ENCODE data around the gene KIF23. TPM values are rescaled to one million over a fixed set of nuclear protein-coding genes. Genes with fewer than 3 reads are reported as not detected.
"Not testable (repeated sequence)": the region's sequence is repeated elsewhere in the genome, so short reads cannot be mapped to it uniquely, and the experiment has no call there.

The KIF23 gene
- total RNA-seq, 1 donor from 2014 or later: 1.3 TPM

DNA sequence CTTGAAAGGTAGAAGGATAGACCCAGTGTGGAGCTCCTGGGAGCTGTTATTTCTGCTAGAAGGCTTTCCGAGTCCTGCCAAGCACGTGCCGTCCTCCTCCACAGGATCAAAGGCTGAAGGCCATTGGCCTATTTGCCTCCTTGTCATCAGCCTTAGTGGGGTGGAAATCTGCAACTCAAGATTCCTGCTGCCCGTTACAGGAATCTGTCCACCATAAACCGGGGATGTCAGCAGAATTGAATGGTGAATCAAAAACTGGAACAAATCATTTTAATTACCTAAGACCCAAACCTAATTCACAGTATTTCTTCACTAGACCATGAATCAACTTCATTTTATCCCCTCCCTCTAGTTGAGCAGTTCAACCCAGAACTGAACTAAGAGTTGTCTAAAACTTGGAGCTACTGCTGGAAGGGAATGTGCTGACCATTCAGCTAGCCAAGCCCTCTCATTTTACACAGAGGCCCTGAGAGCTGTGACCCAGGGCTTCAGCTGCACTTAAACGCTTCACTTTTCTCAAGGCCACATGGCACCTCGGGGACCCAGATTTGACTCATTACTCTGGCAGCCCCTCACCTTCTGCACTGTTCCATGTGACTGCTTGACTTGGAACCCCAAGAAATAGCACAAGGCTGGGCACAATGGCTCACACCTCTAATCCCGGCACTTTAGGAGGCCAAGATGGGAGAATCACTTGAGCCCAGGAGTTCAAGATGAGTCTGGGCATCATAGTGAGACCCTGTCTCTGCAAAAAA is 36.8 kb upstream of the KIF23 start:
- DNase-seq: no peak
- TF ChIP-seq, protein P1, sequence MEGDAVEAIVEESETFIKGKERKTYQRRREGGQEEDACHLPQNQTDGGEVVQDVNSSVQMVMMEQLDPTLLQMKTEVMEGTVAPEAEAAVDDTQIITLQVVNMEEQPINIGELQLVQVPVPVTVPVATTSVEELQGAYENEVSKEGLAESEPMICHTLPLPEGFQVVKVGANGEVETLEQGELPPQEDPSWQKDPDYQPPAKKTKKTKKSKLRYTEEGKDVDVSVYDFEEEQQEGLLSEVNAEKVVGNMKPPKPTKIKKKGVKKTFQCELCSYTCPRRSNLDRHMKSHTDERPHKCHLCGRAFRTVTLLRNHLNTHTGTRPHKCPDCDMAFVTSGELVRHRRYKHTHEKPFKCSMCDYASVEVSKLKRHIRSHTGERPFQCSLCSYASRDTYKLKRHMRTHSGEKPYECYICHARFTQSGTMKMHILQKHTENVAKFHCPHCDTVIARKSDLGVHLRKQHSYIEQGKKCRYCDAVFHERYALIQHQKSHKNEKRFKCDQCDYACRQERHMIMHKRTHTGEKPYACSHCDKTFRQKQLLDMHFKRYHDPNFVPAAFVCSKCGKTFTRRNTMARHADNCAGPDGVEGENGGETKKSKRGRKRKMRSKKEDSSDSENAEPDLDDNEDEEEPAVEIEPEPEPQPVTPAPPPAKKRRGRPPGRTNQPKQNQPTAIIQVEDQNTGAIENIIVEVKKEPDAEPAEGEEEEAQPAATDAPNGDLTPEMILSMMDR (IDR thresholded peaks at IDR 0.05): no peak
- Histone ChIP-seq H3K4me1 (no peaks in the 10 kb centered on the region), H3K4me3 (no peak overlapping the region), H3K36me3 (no peaks in the 10 kb centered on the region), H3K27ac (no peak overlapping the region), H3K27me3 (ENCODE audit: low read depth) (no peaks in the 10 kb centered on the region), H3K9me3 (no peaks in the 10 kb centered on the region)
- intact Hi-C loops (cut with DNase I): no loop called here
- no peak for ATAC-seq

DNA sequence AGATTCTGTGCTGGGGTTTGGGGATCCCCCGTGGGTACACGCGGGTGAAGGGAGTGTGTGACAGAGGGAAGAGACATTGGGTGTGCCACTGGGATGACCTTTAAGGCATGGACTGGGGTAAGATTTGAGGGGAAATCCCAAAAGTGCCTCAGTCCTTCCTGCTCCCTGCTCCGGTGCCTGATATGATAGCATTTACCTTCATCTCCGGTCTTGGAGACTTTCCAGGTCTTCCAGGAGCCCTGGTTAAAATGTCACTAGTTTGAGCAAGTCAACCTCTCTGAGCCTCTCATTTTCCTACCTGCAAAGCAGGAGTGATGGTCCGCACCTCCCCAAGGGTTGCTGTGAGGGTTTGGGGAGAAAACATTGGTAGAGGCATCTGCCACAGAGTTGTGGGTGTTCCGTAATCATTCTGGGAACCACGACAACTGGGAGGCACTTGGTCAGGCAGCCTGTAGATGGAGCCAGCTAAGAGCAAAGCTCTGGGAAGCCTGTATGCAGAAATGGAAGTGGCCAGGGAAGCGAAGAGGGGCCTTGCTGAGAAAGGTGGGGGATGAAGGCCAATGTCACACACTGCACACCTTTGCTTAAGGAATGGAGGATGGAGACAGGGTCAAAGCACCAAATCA is 33.9 kb upstream of the KIF23 start:
- ATAC-seq: peak in 1 of 2 donors; percentile 19
- no peak for DNase-seq
- no peaks in the 10 kb centered on the region for H3K9me3 ChIP-seq
- no peak overlapping the region for H3K27ac ChIP-seq
- no peaks in the 10 kb centered on the region for H3K4me1 ChIP-seq
- no peaks in the 10 kb centered on the region for H3K27me3 ChIP-seq (ENCODE audit: low read depth)
- H3K4me3 ChIP-seq: no peak overlapping the region
- no peaks in the 10 kb centered on the region for H3K36me3 ChIP-seq
- intact Hi-C loops (cut with DNase I): no loop called here
- TF ChIP-seq, protein P1 (IDR thresholded peaks at IDR 0.05): no peak

DNA sequence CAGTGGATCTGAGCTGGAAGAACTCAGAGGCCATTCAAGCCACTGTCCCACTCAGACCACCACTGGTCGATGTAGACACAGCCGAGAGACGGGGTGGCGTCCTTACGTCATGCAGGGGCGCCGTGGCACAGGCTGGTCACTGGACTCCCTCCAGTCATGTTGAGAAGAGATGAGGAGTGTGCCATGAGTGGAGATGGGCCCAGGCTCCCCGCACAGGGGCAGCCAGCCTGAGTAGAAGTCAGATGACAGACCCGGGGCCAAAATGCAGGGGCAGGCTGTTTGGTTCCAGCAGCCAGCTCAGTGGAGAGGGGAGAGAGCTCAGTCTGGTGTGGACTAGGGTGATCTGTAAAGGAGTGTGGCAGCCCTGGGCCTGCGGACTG is 33.4 kb upstream of the KIF23 start:
- DNase-seq: no peak
- peak in 1 of 2 donors; percentile 19 for ATAC-seq
- Histone ChIP-seq H3K36me3 (no peaks in the 10 kb centered on the region), H3K27ac (no peak overlapping the region), H3K4me3 (no peak overlapping the region), H3K9me3 (no peaks in the 10 kb centered on the region), H3K4me1 (no peaks in the 10 kb centered on the region), H3K27me3 (ENCODE audit: low read depth) (no peaks in the 10 kb centered on the region)
- TF ChIP-seq, protein P1 (IDR thresholded peaks at IDR 0.05): no peak
- intact Hi-C loops (cut with DNase I): no loop called here

DNA sequence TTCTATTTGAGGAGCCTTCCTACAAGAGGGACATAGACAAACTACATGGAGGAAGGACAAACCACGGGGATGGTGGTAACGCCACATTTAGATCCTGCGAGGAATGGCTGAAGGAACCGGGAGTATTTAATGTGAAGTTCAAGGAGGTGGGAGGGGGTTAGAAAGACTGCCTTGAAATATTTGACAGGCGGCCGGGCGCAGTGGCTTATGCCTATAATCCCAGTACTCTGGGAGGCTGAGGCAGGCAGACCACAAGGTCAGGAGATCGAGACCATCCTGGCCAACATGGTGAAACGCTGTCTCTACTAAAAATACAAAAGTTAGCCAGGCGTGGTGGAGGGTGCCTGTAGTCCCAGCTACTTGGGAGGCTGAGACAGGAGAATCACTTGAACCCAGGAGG is 32.0 kb upstream of the KIF23 start:
- H3K27me3 ChIP-seq (ENCODE audit: low read depth); H3K27ac ChIP-seq; H3K4me3 ChIP-seq; H3K4me1 ChIP-seq; H3K36me3 ChIP-seq; DNase-seq; H3K9me3 ChIP-seq; intact Hi-C loops (cut with DNase I); ATAC-seq: not testable (repeated sequence)

DNA sequence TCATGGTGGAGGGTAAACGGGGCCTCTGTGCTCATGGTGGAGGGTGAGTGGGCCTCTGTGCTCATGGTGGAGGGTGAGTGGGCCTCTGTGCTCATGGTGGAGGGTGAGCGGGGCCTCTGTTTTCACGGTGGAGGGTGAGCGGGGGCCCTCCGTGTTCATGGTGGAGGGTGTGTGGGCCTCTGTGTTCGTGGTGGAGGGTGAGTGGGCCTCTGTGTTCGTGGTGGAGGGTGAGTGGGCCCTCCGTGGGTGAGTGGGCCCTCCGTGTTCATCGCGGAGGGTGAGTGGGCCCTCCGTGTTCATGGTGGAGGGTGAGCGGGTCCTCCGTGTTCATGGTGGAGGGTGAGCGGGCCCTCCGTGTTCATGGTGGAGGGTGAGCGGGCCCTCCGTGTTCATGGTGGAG is 30.1 kb upstream of the KIF23 start:
- H3K36me3 ChIP-seq; ATAC-seq; DNase-seq; H3K9me3 ChIP-seq; H3K27me3 ChIP-seq (ENCODE audit: low read depth); H3K27ac ChIP-seq; H3K4me3 ChIP-seq; intact Hi-C loops (cut with DNase I); H3K4me1 ChIP-seq: not testable (repeated sequence)

DNA sequence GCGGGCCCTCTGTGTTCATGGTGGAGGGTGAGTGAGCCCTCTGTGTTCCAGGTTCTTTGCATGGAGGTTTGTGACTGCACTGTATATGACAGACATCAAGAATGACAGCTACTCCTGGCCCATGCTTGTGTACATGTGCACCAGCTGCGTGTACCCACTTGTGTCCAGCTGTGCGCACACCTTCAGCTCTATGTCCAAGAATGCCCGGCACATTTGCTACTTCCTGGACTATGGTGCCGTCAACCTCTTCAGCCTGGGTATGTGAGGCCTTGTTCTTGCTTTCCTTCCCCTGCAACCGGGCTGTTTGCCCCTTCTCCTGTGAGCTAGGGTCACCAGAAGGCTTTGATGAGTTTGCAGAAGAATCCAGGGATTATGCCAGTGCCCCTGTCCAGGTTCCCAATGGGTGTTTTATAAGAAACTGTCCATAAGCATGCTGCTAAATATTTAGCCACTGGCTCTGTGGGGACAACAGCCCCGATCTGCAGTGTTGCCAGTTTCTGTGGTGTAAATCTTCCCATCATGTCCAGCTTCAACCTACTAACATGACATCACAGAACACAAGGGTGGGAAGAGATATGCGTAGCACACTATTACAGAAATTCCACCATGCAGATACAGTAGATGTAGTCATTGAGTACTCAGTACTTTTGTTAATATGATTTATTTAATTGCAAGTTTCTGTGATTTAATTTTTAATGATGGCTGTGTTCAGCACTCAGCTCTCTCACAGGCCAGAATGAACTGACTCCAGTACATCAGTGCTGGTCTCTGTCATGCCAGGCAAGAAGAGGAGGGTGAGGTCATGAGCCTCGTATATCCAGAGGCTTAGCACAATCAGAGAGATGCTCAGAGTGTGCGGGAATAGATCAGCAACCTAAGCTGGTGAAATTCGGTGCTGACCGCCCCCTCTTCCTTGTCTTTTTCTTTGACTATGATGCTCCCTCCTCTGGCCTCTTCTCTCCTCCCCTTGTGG is 29.2 kb upstream of the KIF23 start:
- no peak overlapping the region for H3K27ac ChIP-seq
- TF ChIP-seq, protein P1 (IDR thresholded peaks at IDR 0.05): no peak
- H3K27me3 ChIP-seq (ENCODE audit: low read depth): no peaks in the 10 kb centered on the region
- no peak for ATAC-seq
- H3K36me3 ChIP-seq: no peaks in the 10 kb centered on the region
- no peak for DNase-seq
- intact Hi-C loops (cut with DNase I): no loop called here
- no peaks in the 10 kb centered on the region for H3K9me3 ChIP-seq
- H3K4me3 ChIP-seq: no peak overlapping the region
- H3K4me1 ChIP-seq: no peaks in the 10 kb centered on the region

Measured in lower lobe of right lung (tissue), 2 donors.